ENCODE measurements around the gene THOC6.

Gene THOC6

GRCh38 chr16:3075523-3075915 is 51.7 kb downstream of the THOC6 start:
- no peak for DNase-seq

DNA sequence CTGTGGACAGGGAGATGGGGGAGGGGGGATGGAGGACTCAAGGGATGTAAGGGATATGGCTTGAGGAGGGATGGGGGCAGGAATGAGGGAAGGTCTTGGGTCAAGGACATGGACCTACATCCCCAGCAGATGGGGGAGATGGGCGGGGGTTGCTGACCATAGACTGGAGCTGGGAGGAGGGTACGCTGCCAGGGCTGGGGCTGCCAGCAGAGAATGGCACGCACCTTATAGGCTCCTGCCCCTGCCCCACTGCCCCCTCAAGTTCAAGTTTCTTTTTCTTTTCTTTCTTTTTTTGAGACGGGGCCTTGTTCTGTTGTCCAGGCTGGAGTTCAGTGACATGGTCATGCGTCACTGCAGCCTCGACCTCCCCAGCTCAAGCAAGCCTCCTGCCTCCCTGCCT is 52.1 kb downstream of the THOC6 start:
- DNase-seq = peak in 1 of 5 donors; percentile 48

GRCh38 chr16:3076577-3076976 is 52.7 kb downstream of the THOC6 start:
- DNase-seq = no peak
